Neural crest cell (in vitro differentiated cells): ENCODE results near the gene CAPRIN1. TPM values are rescaled to one million over a fixed set of nuclear protein-coding genes. Genes with fewer than 3 reads are reported as not detected.
"Not testable (repeated sequence)": the region's sequence is repeated elsewhere in the genome, so short reads cannot be mapped to it uniquely, and the experiment has no call there.

Experiments
- DNase-seq: peaks from one replicate; pipeline ENCODE4 v3.0.0; 2021; ENCODE audit warnings: low read depth, mixed read lengths, low spot score
- H3K27ac Mint-ChIP-seq: one replicate; pipeline ENCODE4 v1.8.0; 2021; ENCODE audit warnings: mild to moderate bottlenecking, mixed read lengths; ENCODE audit not compliant: unreplicated experiment
- H3K27me3 Mint-ChIP-seq: 2 replicates; pipeline ENCODE4 v1.8.0; 2021; ENCODE audit warnings: low read depth, mild to moderate bottlenecking, mixed read lengths
- H3K36me3 Mint-ChIP-seq: 2 replicates; pipeline ENCODE4 v1.8.0; 2021; ENCODE audit warnings: low read depth, mild to moderate bottlenecking, mixed read lengths
- H3K4me1 Mint-ChIP-seq: 2 replicates; pipeline ENCODE4 v1.8.0; 2021; ENCODE audit warnings: mixed read lengths
- H3K4me3 Mint-ChIP-seq: one replicate; pipeline ENCODE4 v1.8.0; 2021; ENCODE audit warnings: mild to moderate bottlenecking, mixed read lengths
- H3K9me3 Mint-ChIP-seq: 2 replicates; pipeline ENCODE4 v1.8.0; 2021; ENCODE audit warnings: mixed read lengths
- CTCF ChIP-seq: fragments of 200-600 bp; sonication (generic); conservative IDR thresholded peaks from 2 replicates; pipeline ENCODE4 v1.5.0; 2021; ENCODE audit warnings: antibody characterized with exemption, mild to moderate bottlenecking
- total RNA-seq: library from RNA; stranded (reverse); gene quantifications from 2 replicates; pipeline ENCODE4 v1.2.1, GENCODE V29; 2021

CAPRIN1 gene
- total RNA-seq, 1 donor from 2014 or later, result 383 TPM

GRCh38 chr11:34080609-34081008 lies 29.1 kb downstream of the CAPRIN1 start:
- DNase-seq, result no peak
- Mint-ChIP-seq H3K9me3 (no peaks in the 10 kb centered on the region), H3K4me1 (no peaks in the 10 kb centered on the region), H3K36me3 (peaks cover 27% of the 10 kb centered on the region), H3K4me3 (no peak overlapping the region), H3K27ac (no peak overlapping the region), H3K27me3 (no peaks in the 10 kb centered on the region)
- TF ChIP-seq CTCF, result no peak

- H3K36me3 Mint-ChIP-seq, result peaks cover 24% of the 10 kb centered on the region
- H3K9me3 Mint-ChIP-seq, result no peaks in the 10 kb centered on the region
- H3K27me3 Mint-ChIP-seq, result no peaks in the 10 kb centered on the region
- DNase-seq, result no peak
- H3K4me1 Mint-ChIP-seq, result no peaks in the 10 kb centered on the region
- H3K4me3 Mint-ChIP-seq, result no peak overlapping the region
- TF ChIP-seq CTCF, result no peak
- no peak overlapping the region for H3K27ac Mint-ChIP-seq
Measured at GRCh38 chr11:34084637-34085036, 33.1 kb downstream of the CAPRIN1 start.

GRCh38 chr11:34086554-34087283 lies 35.2 kb downstream of the CAPRIN1 start:
- Mint-ChIP-seq H3K27ac (no peak overlapping the region), H3K4me3 (no peak overlapping the region), H3K27me3 (no peaks in the 10 kb centered on the region), H3K9me3 (no peaks in the 10 kb centered on the region), H3K36me3 (peaks cover 20% of the 10 kb centered on the region), H3K4me1 (no peaks in the 10 kb centered on the region)
- TF ChIP-seq CTCF, result no peak
- DNase-seq, result no peak

- H3K9me3 Mint-ChIP-seq, result no peaks in the 10 kb centered on the region
- H3K27me3 Mint-ChIP-seq, result no peaks in the 10 kb centered on the region
- DNase-seq, result no peak
- no peaks in the 10 kb centered on the region for H3K4me1 Mint-ChIP-seq
- H3K27ac Mint-ChIP-seq, result no peak overlapping the region
- H3K4me3 Mint-ChIP-seq, result no peak overlapping the region
- peaks cover 15% of the 10 kb centered on the region for H3K36me3 Mint-ChIP-seq
- no peak for TF ChIP-seq CTCF
Measured at GRCh38 chr11:34091825-34092224, 40.3 kb downstream of the CAPRIN1 start.

GRCh38 chr11:34094900-34095299 lies 43.4 kb downstream of the CAPRIN1 start:
- not testable (repeated sequence) for H3K4me1 Mint-ChIP-seq, DNase-seq, H3K9me3 Mint-ChIP-seq, H3K27me3 Mint-ChIP-seq, H3K27ac Mint-ChIP-seq, H3K4me3 Mint-ChIP-seq
- H3K36me3 Mint-ChIP-seq, result peaks cover 17% of the 10 kb centered on the region

GRCh38 chr11:34098813-34099212 lies 47.3 kb downstream of the CAPRIN1 start:
- Mint-ChIP-seq H3K36me3 (peaks cover 8% of the 10 kb centered on the region), H3K4me1 (peaks cover 6% of the 10 kb centered on the region), H3K27ac (peak overlapping the region; percentile 35), H3K27me3 (no peaks in the 10 kb centered on the region), H3K4me3 (no peak overlapping the region), H3K9me3 (no peaks in the 10 kb centered on the region)
- DNase-seq, result no peak
- TF ChIP-seq CTCF, result no peak
